Subcutaneous adipose tissue (tissue), 4 donors: ENCODE data around the gene TNFRSF9. TPM values are rescaled to one million over a fixed set of nuclear protein-coding genes. Genes with fewer than 3 reads are reported as not detected.

Experiments
- total RNA-seq, 4 donors: library from RNA; depleted of rRNA; stranded (reverse); fragments of >200 nt; gene quantifications; one replicate each; pipeline ENCODE4 v1.1.0, GENCODE V29; 2016
- TF ChIP-seq, protein P1 (sequence below): fragments of 450-650 bp; IDR thresholded peaks from one replicate; pipeline ENCODE4 v1.5.1; 2016; ENCODE audit warnings: low read depth, mild to moderate bottlenecking, control low read depth, antibody characterized with exemption, moderate library complexity

Gene TNFRSF9
- total RNA-seq, 4 donors from 2014 or later, result 0.34 TPM; not detected in 3

DNA sequence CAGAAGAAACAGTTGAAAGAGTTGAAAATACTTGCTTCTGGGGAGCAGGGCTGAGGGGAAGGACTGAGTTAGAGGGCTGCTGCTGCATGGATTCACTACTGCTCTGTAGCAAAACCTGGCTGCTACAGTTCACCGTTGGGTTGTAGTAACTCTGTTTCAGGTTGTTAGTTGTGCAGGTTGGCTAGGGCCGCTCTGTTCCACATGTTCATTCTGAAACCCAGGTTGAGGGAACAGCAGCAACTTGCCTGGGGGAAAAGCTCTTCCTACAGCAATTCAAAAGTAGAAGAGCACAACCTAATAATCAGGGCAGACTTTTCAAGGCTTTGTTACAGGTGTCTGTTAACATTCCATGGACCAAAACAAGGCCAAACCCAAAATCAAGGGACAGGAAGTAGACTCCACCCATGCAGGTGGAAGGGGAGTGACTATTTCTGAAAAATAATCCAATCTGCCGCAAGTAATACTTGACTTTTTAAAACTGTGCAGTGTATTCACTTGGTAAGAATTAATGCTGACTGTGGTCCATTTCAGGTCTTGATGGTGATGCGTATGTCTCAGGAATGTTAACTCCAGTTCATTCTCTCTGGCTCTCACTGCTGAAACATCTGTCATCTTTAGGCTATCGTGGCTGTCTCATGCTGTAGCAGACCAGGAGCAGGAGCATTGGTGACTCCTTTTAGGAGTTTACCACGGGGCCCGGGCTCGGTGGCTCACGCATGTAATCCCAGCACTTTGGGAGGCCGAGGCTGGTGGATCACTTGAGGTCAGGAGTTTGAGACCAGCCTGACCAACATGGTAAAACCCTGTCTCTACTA lies 15.8 kb upstream of the TNFRSF9 start:
- TF ChIP-seq, protein P1, sequence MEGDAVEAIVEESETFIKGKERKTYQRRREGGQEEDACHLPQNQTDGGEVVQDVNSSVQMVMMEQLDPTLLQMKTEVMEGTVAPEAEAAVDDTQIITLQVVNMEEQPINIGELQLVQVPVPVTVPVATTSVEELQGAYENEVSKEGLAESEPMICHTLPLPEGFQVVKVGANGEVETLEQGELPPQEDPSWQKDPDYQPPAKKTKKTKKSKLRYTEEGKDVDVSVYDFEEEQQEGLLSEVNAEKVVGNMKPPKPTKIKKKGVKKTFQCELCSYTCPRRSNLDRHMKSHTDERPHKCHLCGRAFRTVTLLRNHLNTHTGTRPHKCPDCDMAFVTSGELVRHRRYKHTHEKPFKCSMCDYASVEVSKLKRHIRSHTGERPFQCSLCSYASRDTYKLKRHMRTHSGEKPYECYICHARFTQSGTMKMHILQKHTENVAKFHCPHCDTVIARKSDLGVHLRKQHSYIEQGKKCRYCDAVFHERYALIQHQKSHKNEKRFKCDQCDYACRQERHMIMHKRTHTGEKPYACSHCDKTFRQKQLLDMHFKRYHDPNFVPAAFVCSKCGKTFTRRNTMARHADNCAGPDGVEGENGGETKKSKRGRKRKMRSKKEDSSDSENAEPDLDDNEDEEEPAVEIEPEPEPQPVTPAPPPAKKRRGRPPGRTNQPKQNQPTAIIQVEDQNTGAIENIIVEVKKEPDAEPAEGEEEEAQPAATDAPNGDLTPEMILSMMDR, result no peak

DNA sequence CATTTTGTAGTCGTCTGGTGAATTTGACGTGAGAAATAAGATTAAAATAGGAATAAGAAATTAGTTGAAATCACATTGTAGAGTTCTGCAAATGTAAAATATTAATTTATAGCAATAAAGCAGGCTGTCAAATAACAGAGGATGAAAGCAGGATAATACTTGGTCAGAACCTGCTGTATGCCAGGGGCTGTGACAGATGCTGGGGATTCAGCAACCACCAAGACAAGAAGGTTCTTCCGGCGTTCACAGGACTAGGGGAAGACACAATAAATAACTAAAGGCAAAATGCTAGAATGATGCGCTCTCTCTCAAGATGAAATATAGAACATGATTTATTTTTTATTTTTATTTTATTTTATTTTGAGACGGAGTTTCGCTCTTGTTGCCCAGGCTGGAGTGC lies 14.0 kb upstream of the TNFRSF9 start:
- TF ChIP-seq, protein P1, result no peak

DNA sequence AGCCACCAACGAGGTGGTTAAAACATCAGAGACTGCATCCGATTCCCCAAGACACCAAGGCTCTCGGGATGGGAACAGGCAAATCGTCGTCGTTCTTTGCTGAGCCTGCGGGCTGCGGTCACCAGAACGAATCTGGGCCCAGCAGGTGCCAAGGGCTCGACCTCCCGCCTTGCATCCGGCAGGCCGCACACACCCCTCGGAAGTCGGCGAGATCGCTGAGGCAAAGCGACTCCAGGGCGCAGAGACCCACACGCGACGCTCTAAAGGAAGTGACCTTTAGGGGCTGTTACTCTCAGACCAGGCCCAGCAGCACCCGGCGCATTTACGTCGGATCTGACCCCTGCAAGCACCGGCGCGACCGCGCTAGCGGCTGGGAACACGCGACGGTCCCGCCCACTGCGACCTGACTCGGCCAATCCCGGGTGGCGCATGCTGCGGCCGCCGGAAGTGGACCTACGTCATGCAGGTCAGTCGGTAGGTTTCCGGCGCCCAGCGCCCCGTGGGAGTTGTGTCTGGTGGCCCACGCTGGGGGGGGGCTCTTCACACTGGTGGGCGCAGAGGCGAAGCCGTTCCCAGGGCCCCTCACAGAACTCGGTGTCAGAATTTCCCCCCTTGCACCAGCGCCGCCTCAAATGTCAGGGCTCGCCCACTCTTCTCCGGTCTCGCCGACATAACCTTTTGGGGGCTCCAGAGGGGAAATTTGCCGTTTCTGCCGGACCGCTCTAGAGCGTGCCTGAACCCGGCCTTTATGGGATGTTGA lies 13.4 kb upstream of the TNFRSF9 start:
- TF ChIP-seq, protein P1, result no peak

DNA sequence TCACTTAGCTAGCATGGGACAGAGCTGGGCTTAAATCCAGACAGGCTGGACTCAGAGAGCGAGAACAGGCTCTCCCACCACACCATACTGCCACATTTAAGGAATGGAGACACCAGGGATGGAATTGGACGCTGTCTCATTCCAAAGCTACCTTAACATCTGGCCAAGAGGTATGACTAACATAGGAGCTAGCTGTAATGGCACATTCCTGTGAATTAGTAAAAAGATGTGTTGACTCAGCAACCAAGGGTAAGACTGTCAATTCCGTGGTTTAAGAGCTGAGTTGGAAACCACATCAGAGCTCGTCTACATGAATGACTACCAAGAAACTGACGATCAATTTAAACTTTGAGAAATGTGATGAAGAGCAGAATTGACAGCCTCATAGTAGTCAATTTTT lies 8.3 kb upstream of the TNFRSF9 start:
- TF ChIP-seq, protein P1, result no peak

DNA sequence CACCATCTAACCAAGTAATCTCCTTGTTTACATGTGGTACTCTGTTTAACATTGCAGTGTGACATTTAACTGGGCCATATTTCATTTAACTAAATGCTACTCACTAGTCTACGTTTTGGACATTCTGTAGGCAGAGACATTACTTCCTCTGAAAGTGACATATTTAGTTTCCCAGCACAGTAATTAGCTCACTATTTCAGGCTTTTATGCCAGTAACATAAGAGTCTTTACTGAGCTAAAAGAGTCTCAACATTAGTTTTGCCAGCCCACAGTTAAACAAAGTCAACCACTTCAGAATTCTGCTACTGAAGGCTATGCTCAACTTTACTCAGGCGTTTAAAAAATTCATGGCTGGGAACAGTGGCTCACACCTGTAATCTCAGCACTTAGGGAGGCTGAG lies 2.6 kb upstream of the TNFRSF9 start:
- TF ChIP-seq, protein P1, result no peak

DNA sequence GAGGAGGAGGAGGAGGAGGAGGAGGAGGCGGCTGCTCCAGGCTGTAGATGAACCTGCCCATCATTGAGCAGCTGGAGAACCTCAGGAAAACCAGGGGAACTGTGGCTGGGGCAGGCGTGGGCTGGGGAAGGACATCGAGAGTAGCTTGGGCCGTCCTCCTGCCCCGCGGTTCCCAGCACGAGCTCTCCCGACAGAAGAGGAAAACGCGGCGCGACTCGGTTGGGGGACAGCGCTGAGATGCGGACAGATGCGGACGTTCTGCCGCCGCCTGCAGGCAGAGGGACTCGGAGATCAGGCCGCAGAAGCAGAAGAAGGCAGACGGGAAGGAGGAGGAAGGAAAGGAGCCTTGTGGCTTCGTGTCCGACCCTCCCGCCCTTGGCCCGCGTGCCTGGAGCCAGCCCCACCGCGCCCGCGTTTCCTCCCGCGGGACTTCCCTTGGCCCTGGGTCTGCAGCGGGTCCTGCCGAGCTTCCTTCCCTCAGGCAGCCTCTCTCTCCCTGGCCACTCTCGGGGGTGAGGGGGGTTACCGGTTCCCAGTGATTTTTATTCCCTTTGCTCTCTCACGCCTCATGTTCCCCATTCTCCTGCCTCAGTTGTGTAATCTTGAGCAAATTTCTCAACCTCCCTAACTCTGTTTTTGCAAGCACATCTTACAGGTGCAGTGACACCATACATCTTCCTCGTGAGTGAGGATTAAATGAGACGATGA lies 1.7 kb upstream of the TNFRSF9 start:
- TF ChIP-seq, protein P1, result no peak

DNA sequence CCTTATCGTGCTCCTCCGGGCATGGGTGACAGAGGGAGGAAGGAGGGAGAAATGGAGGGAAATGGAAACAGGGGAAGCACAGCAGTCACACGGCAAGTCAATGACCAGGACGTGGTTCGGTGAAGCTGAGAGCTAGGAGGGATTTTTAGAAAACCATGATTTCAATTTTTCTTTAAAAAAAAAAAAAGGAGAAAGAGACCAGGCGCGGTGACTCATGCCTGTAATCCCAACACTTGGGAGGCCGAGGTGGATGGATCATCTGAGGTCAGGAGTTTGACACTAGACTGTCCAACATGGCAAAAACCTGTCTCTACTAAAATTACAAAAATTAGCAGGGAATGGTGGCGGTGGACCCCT lies 776 bp upstream of the TNFRSF9 start:
- TF ChIP-seq, protein P1, result no peak
